GM12874 (cell line): Measurements from ENCODE around the gene SPTBN1.

ENCODE experiments used
- TF ChIP-seq, protein P1 (sequence below): IDR thresholded peaks from 2 replicates; pipeline ENCODE4 v1.5.1; 2011; ENCODE audit warnings: low read depth, mild to moderate bottlenecking, control low read depth, low read length, moderate library complexity; ENCODE audit not compliant: insufficient read depth

The SPTBN1 gene

GRCh38 chr2:54435325-54436226 is 20.6 kb upstream of the SPTBN1 start:
- TF ChIP-seq, protein P1, sequence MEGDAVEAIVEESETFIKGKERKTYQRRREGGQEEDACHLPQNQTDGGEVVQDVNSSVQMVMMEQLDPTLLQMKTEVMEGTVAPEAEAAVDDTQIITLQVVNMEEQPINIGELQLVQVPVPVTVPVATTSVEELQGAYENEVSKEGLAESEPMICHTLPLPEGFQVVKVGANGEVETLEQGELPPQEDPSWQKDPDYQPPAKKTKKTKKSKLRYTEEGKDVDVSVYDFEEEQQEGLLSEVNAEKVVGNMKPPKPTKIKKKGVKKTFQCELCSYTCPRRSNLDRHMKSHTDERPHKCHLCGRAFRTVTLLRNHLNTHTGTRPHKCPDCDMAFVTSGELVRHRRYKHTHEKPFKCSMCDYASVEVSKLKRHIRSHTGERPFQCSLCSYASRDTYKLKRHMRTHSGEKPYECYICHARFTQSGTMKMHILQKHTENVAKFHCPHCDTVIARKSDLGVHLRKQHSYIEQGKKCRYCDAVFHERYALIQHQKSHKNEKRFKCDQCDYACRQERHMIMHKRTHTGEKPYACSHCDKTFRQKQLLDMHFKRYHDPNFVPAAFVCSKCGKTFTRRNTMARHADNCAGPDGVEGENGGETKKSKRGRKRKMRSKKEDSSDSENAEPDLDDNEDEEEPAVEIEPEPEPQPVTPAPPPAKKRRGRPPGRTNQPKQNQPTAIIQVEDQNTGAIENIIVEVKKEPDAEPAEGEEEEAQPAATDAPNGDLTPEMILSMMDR = no peak

DNA sequence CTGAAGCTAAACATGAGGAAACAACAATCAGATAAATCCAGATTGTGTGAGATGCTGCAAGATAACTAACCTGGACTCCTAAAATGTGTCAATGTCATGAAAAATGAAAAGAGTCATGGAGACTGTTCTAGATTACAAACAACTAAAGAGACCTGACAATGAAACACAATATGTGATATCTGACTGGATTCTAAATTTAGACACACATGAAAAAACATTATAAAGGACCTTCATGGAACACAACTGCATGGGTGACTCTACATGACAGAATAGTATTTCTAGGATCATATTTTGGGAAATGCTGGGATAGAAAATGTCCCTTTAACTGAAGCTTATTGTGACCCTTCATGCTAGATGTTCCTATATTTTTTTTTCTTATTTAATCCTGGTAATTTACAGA is 18.5 kb upstream of the SPTBN1 start:
- TF ChIP-seq, protein P1 = no peak

DNA sequence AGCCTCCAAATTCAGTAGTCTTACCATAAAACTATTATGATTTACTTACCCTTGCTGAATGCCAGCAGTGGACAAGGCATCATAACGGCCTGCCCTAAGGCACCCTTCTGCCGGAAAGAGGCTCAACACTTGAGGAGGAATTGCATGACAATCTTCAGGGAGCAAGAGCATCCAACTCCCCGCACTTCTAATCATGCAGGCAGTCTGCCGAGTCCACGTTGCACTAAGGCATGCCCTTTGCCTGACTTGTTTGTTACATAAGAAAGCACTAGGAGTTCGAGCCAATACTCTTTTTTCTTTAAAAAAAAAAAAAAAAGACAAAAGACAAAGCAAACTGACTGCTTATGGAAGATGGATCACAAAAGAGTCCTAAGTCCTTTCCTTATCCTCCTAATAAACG is 17.9 kb upstream of the SPTBN1 start:
- TF ChIP-seq, protein P1 = no peak

- TF ChIP-seq, protein P1 = no peak
Measured at GRCh38 chr2:54439582-54439981, 16.5 kb upstream of the SPTBN1 start.

GRCh38 chr2:54440050-54440449 is 16.1 kb upstream of the SPTBN1 start:
- TF ChIP-seq, protein P1 = no peak

DNA sequence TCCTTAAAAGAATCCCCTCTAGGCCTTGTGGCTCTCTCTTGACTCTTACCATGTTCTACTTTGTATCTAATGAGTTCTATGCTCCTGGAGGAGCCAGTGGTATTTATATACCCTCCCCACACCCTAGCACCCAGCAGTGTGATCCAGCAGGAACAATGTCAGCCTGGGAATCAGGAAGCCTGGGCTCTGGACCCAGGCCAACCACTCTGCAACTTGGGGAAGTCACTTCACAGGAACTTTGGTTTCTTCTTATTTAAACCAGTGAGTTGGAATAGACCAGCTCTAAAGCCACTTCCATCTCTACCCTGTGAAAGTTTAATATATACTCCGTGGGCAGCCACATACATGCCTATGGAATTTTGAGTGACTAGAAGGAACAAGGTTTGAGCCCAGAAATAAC is 11.6 kb upstream of the SPTBN1 start:
- TF ChIP-seq, protein P1 = no peak

GRCh38 chr2:54446122-54446521 is 10.0 kb upstream of the SPTBN1 start:
- TF ChIP-seq, protein P1 = no peak
